IgD-negative memory B cell (primary cell): Measurements from ENCODE around the gene SH3BP5. TPM values are rescaled to one million over a fixed set of nuclear protein-coding genes. Genes with fewer than 3 reads are reported as not detected.
A peak's percentile ranks its signal among the peaks of the same experiment; 100 is the strongest.
"Not testable (repeated sequence)": the region's sequence is repeated elsewhere in the genome, so short reads cannot be mapped to it uniquely, and the experiment has no call there.

Source experiments
- H3K27ac Mint-ChIP-seq, 3 donors: one replicate each; pipeline ENCODE4 v1.8.0; 2020 to 2022; ENCODE audit warnings: mild to moderate bottlenecking in 3 of 3, mixed read lengths in 3 of 3, moderate library complexity in 1 of 3
- H3K27me3 Mint-ChIP-seq: one replicate; pipeline ENCODE4 v1.8.0; 2021; ENCODE audit warnings: mixed read lengths
- H3K36me3 Mint-ChIP-seq: one replicate; pipeline ENCODE4 v1.8.0; 2020; ENCODE audit warnings: mild to moderate bottlenecking, mixed read lengths
- H3K4me1 Mint-ChIP-seq, 3 donors: one replicate each; pipeline ENCODE4 v1.8.0; 2020 to 2022; ENCODE audit warnings: mixed read lengths in 3 of 3, mild to moderate bottlenecking in 1 of 3
- H3K4me3 Mint-ChIP-seq, 4 donors: one replicate each; pipeline ENCODE4 v1.8.0; 2020 to 2022; ENCODE audit warnings: mild to moderate bottlenecking in 4 of 4, mixed read lengths in 4 of 4, moderate library complexity in 3 of 4
- H3K9me3 Mint-ChIP-seq, 3 donors: one replicate each; pipeline ENCODE4 v1.8.0; 2020 to 2021; ENCODE audit warnings: mixed read lengths in 3 of 3, mild to moderate bottlenecking in 1 of 3
- polyA plus RNA-seq: library from polyadenylated mRNA; unstranded; fragments of 300-500 nt; fragmentation: Illumina TruSeq; gene quantifications from one replicate; pipeline ENCODE4 v1.2.3, GENCODE V29; 2021

The SH3BP5 gene
- 117 TPM for polyA plus RNA-seq

GRCh38 chr3:15332405-15333098, at the start of gene SH3BP5:
Gene SH3BP5 (minus strand): TSS chr3:15332586. CDS start chr3:15332408, 178 bp downstream.
- peaks cover 10% of the 10 kb centered on the region for H3K36me3 Mint-ChIP-seq
- no peaks in the 10 kb centered on the region for H3K9me3 Mint-ChIP-seq
- H3K4me3 Mint-ChIP-seq, result peak within 1 kb of the TSS; percentile 92 to 99 (median 96)
- peaks cover 30 to 44% (median 39%) of the 10 kb centered on the region in 3 donors for H3K4me1 Mint-ChIP-seq
- peak within 1 kb of the TSS; percentile 92 to 95 (median 93) for H3K27ac Mint-ChIP-seq
- no peaks in the 10 kb centered on the region for H3K27me3 Mint-ChIP-seq

- Mint-ChIP-seq H3K9me3 (peaks cover 0 to 5% (median 2%) of the 10 kb centered on the region in 3 donors), H3K36me3 (peaks cover 2% of the 10 kb centered on the region), H3K4me3 (no peak overlapping the region), H3K27me3 (no peaks in the 10 kb centered on the region), H3K4me1 (peaks cover 40 to 48% (median 46%) of the 10 kb centered on the region in 3 donors), H3K27ac (peak overlapping the region in 2 of 3 donors; percentile 56 to 82)
Observed at GRCh38 chr3:15380980-15381890, 48.8 kb upstream of the SH3BP5 start.

- Mint-ChIP-seq H3K4me3 (peak overlapping the region; percentile 21 to 81 (median 46)), H3K27me3 (no peaks in the 10 kb centered on the region), H3K36me3 (peaks cover 2% of the 10 kb centered on the region), H3K9me3 (no peaks in the 10 kb centered on the region), H3K4me1 (peaks cover 21 to 33% (median 28%) of the 10 kb centered on the region in 3 donors), H3K27ac (peak overlapping the region; percentile 76 to 96 (median 93))
Observed at GRCh38 chr3:15377961-15378791, 45.8 kb upstream of the SH3BP5 start.

GRCh38 chr3:15375461-15376000, 43.1 kb upstream of the SH3BP5 start:
- Mint-ChIP-seq H3K9me3 (no peaks in the 10 kb centered on the region), H3K27ac (peak overlapping the region in 2 of 3 donors; percentile 9 to 66), H3K4me1 (peaks cover 12 to 24% (median 17%) of the 10 kb centered on the region in 3 donors), H3K36me3 (peaks cover 2% of the 10 kb centered on the region), H3K27me3 (no peaks in the 10 kb centered on the region), H3K4me3 (peak overlapping the region in 1 of 4 donors; percentile 55)

GRCh38 chr3:15372918-15373317, 40.5 kb upstream of the SH3BP5 start:
- Mint-ChIP-seq H3K27ac (peak overlapping the region in 1 of 3 donors; percentile 40), H3K9me3 (no peaks in the 10 kb centered on the region), H3K36me3 (peaks cover 4% of the 10 kb centered on the region), H3K4me1 (peaks cover 18 to 29% (median 22%) of the 10 kb centered on the region in 3 donors), H3K27me3 (no peaks in the 10 kb centered on the region), H3K4me3 (peak overlapping the region in 1 of 4 donors; percentile 70)

GRCh38 chr3:15368561-15369135, 36.3 kb upstream of the SH3BP5 start:
- Mint-ChIP-seq H3K27me3 (no peaks in the 10 kb centered on the region), H3K4me3 (peak overlapping the region in 1 of 4 donors; percentile 88), H3K4me1 (peaks cover 27 to 33% (median 28%) of the 10 kb centered on the region in 3 donors), H3K9me3 (no peaks in the 10 kb centered on the region), H3K36me3 (peaks cover 2% of the 10 kb centered on the region), H3K27ac (peak overlapping the region in 1 of 3 donors; percentile 29)

GRCh38 chr3:15367059-15367458, 34.7 kb upstream of the SH3BP5 start:
- peaks cover 35 to 41% (median 36%) of the 10 kb centered on the region in 3 donors for H3K4me1 Mint-ChIP-seq
- H3K9me3 Mint-ChIP-seq, result no peaks in the 10 kb centered on the region
- H3K36me3 Mint-ChIP-seq, result peaks cover 2% of the 10 kb centered on the region
- peak overlapping the region in 1 of 3 donors; percentile 51 for H3K27ac Mint-ChIP-seq
- no peaks in the 10 kb centered on the region for H3K27me3 Mint-ChIP-seq
- peak overlapping the region in 1 of 4 donors; percentile 74 for H3K4me3 Mint-ChIP-seq

GRCh38 chr3:15364078-15364477, 31.7 kb upstream of the SH3BP5 start:
- H3K27me3 Mint-ChIP-seq, H3K4me3 Mint-ChIP-seq, H3K9me3 Mint-ChIP-seq, H3K36me3 Mint-ChIP-seq: not testable (repeated sequence)
- Mint-ChIP-seq H3K4me1 (peaks cover 51 to 54% (median 51%) of the 10 kb centered on the region in 3 donors), H3K27ac (peak overlapping the region in 1 of 3 donors; percentile 44)

GRCh38 chr3:15361494-15362214, 29.3 kb upstream of the SH3BP5 start:
- no peaks in the 10 kb centered on the region for H3K36me3 Mint-ChIP-seq
- H3K27me3 Mint-ChIP-seq, result no peaks in the 10 kb centered on the region
- H3K4me3 Mint-ChIP-seq, result peak overlapping the region; percentile 12 to 90 (median 77)
- peaks cover 36 to 38% (median 37%) of the 10 kb centered on the region in 3 donors for H3K4me1 Mint-ChIP-seq
- H3K9me3 Mint-ChIP-seq, result no peaks in the 10 kb centered on the region
- H3K27ac Mint-ChIP-seq, result peak overlapping the region; percentile 93 to 98 (median 94)

- H3K27me3 Mint-ChIP-seq, result no peaks in the 10 kb centered on the region
- peak overlapping the region; percentile 93 to 98 (median 94) for H3K27ac Mint-ChIP-seq
- H3K36me3 Mint-ChIP-seq, result no peaks in the 10 kb centered on the region
- H3K4me1 Mint-ChIP-seq, result peaks cover 42 to 45% (median 43%) of the 10 kb centered on the region in 3 donors
- no peaks in the 10 kb centered on the region for H3K9me3 Mint-ChIP-seq
- H3K4me3 Mint-ChIP-seq, result peak overlapping the region; percentile 25 to 90 (median 77)
Observed at GRCh38 chr3:15360788-15361493, 28.6 kb upstream of the SH3BP5 start.

GRCh38 chr3:15359677-15360397, 27.5 kb upstream of the SH3BP5 start:
- Mint-ChIP-seq H3K4me3 (no peak overlapping the region), H3K4me1 (peaks cover 42 to 49% (median 47%) of the 10 kb centered on the region in 3 donors), H3K27me3 (no peaks in the 10 kb centered on the region), H3K9me3 (no peaks in the 10 kb centered on the region), H3K36me3 (no peaks in the 10 kb centered on the region), H3K27ac (peak overlapping the region in 1 of 3 donors; percentile 98)

GRCh38 chr3:15356651-15357061, 24.3 kb upstream of the SH3BP5 start:
- H3K36me3 Mint-ChIP-seq, H3K9me3 Mint-ChIP-seq, H3K27me3 Mint-ChIP-seq: not testable (repeated sequence)
- H3K4me1 Mint-ChIP-seq, result peaks cover 32 to 36% (median 36%) of the 10 kb centered on the region in 3 donors
- H3K27ac Mint-ChIP-seq, result peak overlapping the region; percentile 11 to 84 (median 63)
- peak overlapping the region; percentile 1 to 79 (median 28) for H3K4me3 Mint-ChIP-seq
